ENCODE measurements around the gene SSBP4. TPM values are rescaled to one million over a fixed set of nuclear protein-coding genes. Genes with fewer than 3 reads are reported as not detected.

SSBP4 gene
- total and polyA plus RNA-seq, 2 donors (not counting 1 experiment from before 2014, with no cell fraction given), result 37.0 to 64.2 TPM

DNA sequence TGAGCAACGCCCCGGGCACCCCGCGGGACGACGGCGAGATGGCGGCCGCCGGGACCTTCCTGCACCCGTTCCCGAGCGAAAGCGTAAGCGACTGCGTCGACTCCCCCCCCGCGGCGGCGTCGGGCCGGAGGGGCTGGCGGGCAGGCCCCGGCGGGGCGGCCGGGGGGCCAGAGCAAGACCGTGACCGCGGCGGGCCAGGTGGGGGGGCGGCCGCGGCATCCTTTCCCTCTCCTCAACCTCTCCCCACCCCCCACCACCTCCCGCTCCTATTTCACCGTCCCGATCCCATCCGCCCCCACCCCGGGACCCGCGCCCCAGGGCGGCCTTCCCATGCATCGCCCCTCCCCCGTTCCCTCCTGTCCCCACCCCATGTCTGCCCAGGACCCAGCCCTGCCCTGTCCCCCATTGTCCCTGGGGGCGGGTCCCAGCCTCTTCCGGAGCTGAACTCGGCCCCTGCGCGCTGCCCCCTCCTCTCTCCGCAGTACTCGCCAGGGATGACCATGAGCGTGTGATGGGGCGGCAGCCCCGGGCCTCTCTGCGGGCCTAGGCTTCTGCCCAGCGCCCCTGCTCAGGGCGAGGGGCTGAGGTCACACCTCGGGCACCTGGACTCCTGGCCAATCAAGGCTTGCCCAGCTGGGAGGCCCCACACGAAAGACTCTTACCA, 14.7 kb downstream of the SSBP4 start:
- Histone ChIP-seq H3K4me2 (replicated peaks; ENCODE audit: low read depth, low read length, poor library complexity, severe bottlenecking) (peak overlapping the region; percentile 98), H2AFZ (ENCODE audit: insufficient read depth, low read depth, low read length, poor library complexity, severe bottlenecking) (no peak overlapping the region), H3K27me3 (replicated peaks in 1 of 4; ENCODE audit: control extremely low read depth in 1 of 4, control insufficient read depth in 3 of 4, insufficient read depth in 4 of 4, low read length in 3 of 4) (no peaks in the 10 kb centered on the region), H3K4me3 (ENCODE audit: control extremely low read depth in 1 of 5, extremely low read depth in 1 of 5, insufficient read depth in 1 of 5, low read depth in 2 of 5, low read length in 4 of 5) (peak overlapping the region in 4 of 5 experiments; percentile 17 to 92 (median 80)), H3K79me2 (ENCODE audit: control insufficient read depth, insufficient read depth, low read length) (peaks cover 10% of the 10 kb centered on the region), H3K27ac (ENCODE audit: low read length in 2 of 2) (peak overlapping the region in 1 of 2 donors; percentile 31), H3K9ac (ENCODE audit: low read length) (peak overlapping the region; percentile 49), H4K20me1 (ENCODE audit: control insufficient read depth, insufficient read depth, low read length, poor library complexity, severe bottlenecking) (peaks cover 28% of the 10 kb centered on the region), H3K4me1 (ENCODE audit: control insufficient read depth in 2 of 2, insufficient read depth in 2 of 2, low read length in 2 of 2) (peaks cover 36 to 61% of the 10 kb centered on the region in 2 donors), H3K9me3 (ENCODE audit: control extremely low read depth in 1 of 3, control insufficient read depth in 2 of 3, insufficient read depth in 1 of 3, low read length in 2 of 3) (no peaks in the 10 kb centered on the region), H3K36me3 (replicated peaks in 1 of 2; ENCODE audit: control extremely low read depth in 1 of 2, control insufficient read depth in 1 of 2, extremely low read depth in 1 of 2, insufficient read depth in 2 of 2, low read length in 1 of 2) (no peaks in the 10 kb centered on the region)
- Mint-ChIP-seq H3K4me1 (peaks cover 37% of the 10 kb centered on the region), H3K4me3 (peak overlapping the region; percentile 80), H3K27me3 (no peaks in the 10 kb centered on the region), H3K9me3 (ENCODE audit: insufficient read depth) (no peaks in the 10 kb centered on the region), H3K27ac (peak overlapping the region; percentile 53)
- ChIA-PET POLR2A (interaction anchor here (0.8 kb wide), 1 partner anchor 18 kb away, joined by 4 read pairs; no protein-coding TSS in a partner anchor), CTCF (interaction anchor here (3.4 kb wide), 1 partner anchor 17 kb away, joined by 13 read pairs; no protein-coding TSS in a partner anchor)
- no peak for ATAC-seq (ENCODE audit: low read depth)
- no peak for TF ChIP-seq EZH2 (IDR thresholded peaks at IDR 0.05; ENCODE audit: borderline replicate concordance, insufficient read depth, low read depth, low read length, poor library complexity, severe bottlenecking)
- TF ChIP-seq, protein P1, sequence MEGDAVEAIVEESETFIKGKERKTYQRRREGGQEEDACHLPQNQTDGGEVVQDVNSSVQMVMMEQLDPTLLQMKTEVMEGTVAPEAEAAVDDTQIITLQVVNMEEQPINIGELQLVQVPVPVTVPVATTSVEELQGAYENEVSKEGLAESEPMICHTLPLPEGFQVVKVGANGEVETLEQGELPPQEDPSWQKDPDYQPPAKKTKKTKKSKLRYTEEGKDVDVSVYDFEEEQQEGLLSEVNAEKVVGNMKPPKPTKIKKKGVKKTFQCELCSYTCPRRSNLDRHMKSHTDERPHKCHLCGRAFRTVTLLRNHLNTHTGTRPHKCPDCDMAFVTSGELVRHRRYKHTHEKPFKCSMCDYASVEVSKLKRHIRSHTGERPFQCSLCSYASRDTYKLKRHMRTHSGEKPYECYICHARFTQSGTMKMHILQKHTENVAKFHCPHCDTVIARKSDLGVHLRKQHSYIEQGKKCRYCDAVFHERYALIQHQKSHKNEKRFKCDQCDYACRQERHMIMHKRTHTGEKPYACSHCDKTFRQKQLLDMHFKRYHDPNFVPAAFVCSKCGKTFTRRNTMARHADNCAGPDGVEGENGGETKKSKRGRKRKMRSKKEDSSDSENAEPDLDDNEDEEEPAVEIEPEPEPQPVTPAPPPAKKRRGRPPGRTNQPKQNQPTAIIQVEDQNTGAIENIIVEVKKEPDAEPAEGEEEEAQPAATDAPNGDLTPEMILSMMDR (IDR thresholded peaks at IDR 0.05), result no peak
- intact Hi-C loops (cut with micrococcal nuclease), result no loop called here
- 15% methylated on average over 51 of the region's 60 CpGs for WGBS (ENCODE audit: insufficient coverage)
- peak; percentile 60 for DNase-seq
